Liver (tissue), 9 donors: ENCODE results near the gene APH1A. TPM values are rescaled to one million over a fixed set of nuclear protein-coding genes. Genes with fewer than 3 reads are reported as not detected.
"Not testable (repeated sequence)": the region's sequence is repeated elsewhere in the genome, so short reads cannot be mapped to it uniquely, and the experiment has no call there.

Experiments used
- DNase-seq: peaks from one replicate; pipeline ENCODE4 v3.0.0-alpha.2; 2017; ENCODE audit warnings: low spot score
- H3K27ac ChIP-seq, 2 donors: one replicate each; pipeline ENCODE4 v1.7.0; 2013; ENCODE audit warnings: inconsistent platforms in 2 of 2, low read length in 2 of 2, control low read depth in 1 of 2, low read depth in 1 of 2, mild to moderate bottlenecking in 1 of 2
- H3K27me3 ChIP-seq, 4 donors: one replicate each; pipeline versions ENCODE4 v1.6.1 to v1.7.0; 2013; ENCODE audit warnings: low read length in 3 of 4, inconsistent platforms in 1 of 4, mild to moderate bottlenecking in 1 of 4, moderate library complexity in 1 of 4; ENCODE audit not compliant: control insufficient read depth in 4 of 4, insufficient read depth in 4 of 4
- H3K36me3 ChIP-seq, 4 donors: one replicate each; pipeline versions ENCODE4 v1.6.1 to v1.7.0; 2013; ENCODE audit warnings: low read length in 3 of 4, mild to moderate bottlenecking in 3 of 4, low read depth in 1 of 4, moderate library complexity in 1 of 4; ENCODE audit not compliant: control insufficient read depth in 4 of 4, insufficient read depth in 3 of 4
- H3K4me1 ChIP-seq, 4 donors: one replicate each; pipeline versions ENCODE4 v1.6.1 to v1.7.0; 2013; ENCODE audit warnings: low read length in 3 of 4, mild to moderate bottlenecking in 3 of 4, moderate library complexity in 1 of 4; ENCODE audit not compliant: control insufficient read depth in 4 of 4, insufficient read depth in 4 of 4
- H3K4me3 ChIP-seq, 3 donors: one replicate each; pipeline versions ENCODE4 v1.6.1 to v1.7.0; 2013; ENCODE audit warnings: low read length in 3 of 3, control low read depth in 1 of 3, low read depth in 1 of 3, mild to moderate bottlenecking in 1 of 3
- H3K9ac ChIP-seq, 2 donors: one replicate each; pipeline ENCODE4 v1.7.0; 2013; ENCODE audit warnings: low read length in 2 of 2, mild to moderate bottlenecking in 2 of 2, moderate library complexity in 2 of 2, control low read depth in 1 of 2, low read depth in 1 of 2
- H3K9me3 ChIP-seq, 4 donors: one replicate each; pipeline versions ENCODE4 v1.6.1 to v1.7.0; 2013; ENCODE audit warnings: low read length in 3 of 4; ENCODE audit not compliant: control insufficient read depth in 4 of 4
- FOXA1 ChIP-seq: IDR thresholded peaks from 2 replicates; pipeline ENCODE4 v1.6.1; 2016; ENCODE audit warnings: antibody characterized with exemption
- FOXA2 ChIP-seq: IDR thresholded peaks from 2 replicates; pipeline ENCODE4 v1.6.1; 2016; ENCODE audit warnings: antibody characterized with exemption
- GABPA ChIP-seq, 2 donors: IDR thresholded peaks in 1 of 2; conservative IDR thresholded peaks in 1 of 2; 2 replicates each; pipeline ENCODE4 v1.6.1; 2016; ENCODE audit warnings: antibody characterized with exemption in 2 of 2, mild to moderate bottlenecking in 1 of 2, moderate library complexity in 1 of 2
- HNF4A ChIP-seq, 2 donors: conservative IDR thresholded peaks; 2 replicates each; pipeline ENCODE4 v1.6.1; 2016; ENCODE audit warnings: antibody characterized with exemption in 2 of 2, mild to moderate bottlenecking in 2 of 2
- JUND ChIP-seq, 2 donors: IDR thresholded peaks; 2 replicates each; pipeline ENCODE4 v1.6.1; 2016; ENCODE audit warnings: antibody characterized with exemption in 2 of 2
- MAX ChIP-seq: IDR thresholded peaks from 2 replicates; pipeline ENCODE4 v1.6.1; 2016; ENCODE audit warnings: antibody characterized with exemption
- NR2F2 ChIP-seq: IDR thresholded peaks from 2 replicates; pipeline ENCODE4 v1.6.1; 2016; ENCODE audit warnings: antibody characterized with exemption
- RAD21 ChIP-seq, 2 donors: IDR thresholded peaks; 2 replicates each; pipeline ENCODE4 v1.6.1; 2016; ENCODE audit warnings: antibody characterized with exemption in 2 of 2, mild to moderate bottlenecking in 2 of 2
- REST ChIP-seq: IDR thresholded peaks from 2 replicates; pipeline ENCODE4 v1.6.1; 2016; ENCODE audit warnings: antibody characterized with exemption, mild to moderate bottlenecking
- RXRA ChIP-seq, 2 donors: IDR thresholded peaks; 2 replicates each; pipeline ENCODE4 v1.6.1; 2017 to 2018; ENCODE audit warnings: antibody characterized with exemption in 2 of 2, mild to moderate bottlenecking in 1 of 2
- SP1 ChIP-seq: IDR thresholded peaks from 2 replicates; pipeline ENCODE4 v1.6.1; 2018; ENCODE audit warnings: antibody characterized with exemption, mild to moderate bottlenecking
- WGBS: extraction: QIAGEN DNeasy Blood & Tissue Kit; methylation state at CpG from one replicate; pipeline ENCODE4 v1.1.7; 2013; 5-methylcytosine and 5-hydroxymethylcytosine counted together
- polyA plus RNA-seq, 2 donors: library from polyadenylated mRNA; stranded (reverse) in 1 of 2; unstranded in 1 of 2; fragments of 200-250 nt in 1 of 2; fragments of >200 nt in 1 of 2; fragmentation: Nextera tagmentation in 1 of 2; extraction: Ambion mirVana in 1 of 2; gene quantifications; one replicate each; pipeline versions ENCODE4 v1.2.1 to v1.2.3, GENCODE V29; 2013 to 2015
- total RNA-seq, 2 donors: library from RNA; depleted of rRNA; stranded (reverse); fragments of >200 nt; gene quantifications; one replicate each; pipeline ENCODE4 v1.2.3, GENCODE V29; 2014
- donor health status: healthy.
- donor health status: healthy.
- donor health status: healthy.
- donor health status: healthy.
- donor health status: healthy.

Gene APH1A
- total and polyA plus RNA-seq, 4 donors = 25.1 to 93.6 (median 57.1) TPM

DNA sequence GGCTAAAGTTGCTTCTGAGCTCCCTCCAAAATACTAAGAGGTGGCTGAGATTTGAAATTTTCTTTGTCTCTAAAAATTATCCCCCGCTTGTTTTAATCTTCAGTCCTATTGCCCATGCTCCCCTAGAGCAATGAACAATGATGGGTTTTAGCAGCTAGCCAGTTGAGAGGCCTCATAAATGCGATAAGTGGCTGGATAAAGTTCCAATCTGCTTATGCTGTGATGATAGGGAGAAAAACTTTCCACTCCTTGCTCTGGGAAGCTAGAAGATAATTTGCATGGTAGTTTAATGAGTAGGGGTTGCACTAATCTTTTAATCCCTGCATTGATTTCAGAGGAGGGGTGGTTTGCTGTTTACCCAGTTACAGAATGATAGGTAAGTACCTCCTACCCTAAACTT, 42.9 kb upstream of the APH1A start:
- no peaks in the 10 kb centered on the region for H3K9me3 ChIP-seq
- H3K36me3 ChIP-seq = peaks cover 1 to 10% (median 4%) of the 10 kb centered on the region in 4 donors
- no peaks in the 10 kb centered on the region for H3K27me3 ChIP-seq
- no peak overlapping the region for H3K27ac ChIP-seq
- TF ChIP-seq FOXA2 (no peak), SP1 (no peak), REST (no peak)
- H3K4me1 ChIP-seq = no peaks in the 10 kb centered on the region
- no peak for DNase-seq
- no peak overlapping the region for H3K9ac ChIP-seq
- WGBS = 96% methylated on average over 2 of the region's 2 CpGs
- no peak overlapping the region for H3K4me3 ChIP-seq

- H3K36me3 ChIP-seq = peaks cover 1 to 12% (median 6%) of the 10 kb centered on the region in 4 donors
- no peak overlapping the region for H3K4me3 ChIP-seq
- no peak for DNase-seq
- H3K4me1 ChIP-seq = no peaks in the 10 kb centered on the region
- no peak overlapping the region for H3K9ac ChIP-seq
- H3K27me3 ChIP-seq = no peaks in the 10 kb centered on the region
- H3K27ac ChIP-seq = no peak overlapping the region
- no peak for TF ChIP-seq HNF4A (conservative IDR thresholded peaks at IDR 0.05)
- no peak for TF ChIP-seq SP1
- TF ChIP-seq RXRA (IDR thresholded peaks at IDR 0.05) = no peak
- TF ChIP-seq REST = no peak
- TF ChIP-seq NR2F2 = no peak
- TF ChIP-seq FOXA1 = no peak
- TF ChIP-seq RAD21 (IDR thresholded peaks at IDR 0.05) = no peak
- no peak for TF ChIP-seq MAX
- no peak for TF ChIP-seq JUND (IDR thresholded peaks at IDR 0.05)
- TF ChIP-seq FOXA2 = no peak
- TF ChIP-seq GABPA (IDR thresholded peaks at IDR 0.05 in 1 of 2, conservative IDR thresholded peaks at IDR 0.05 in 1 of 2) = no peak
- WGBS = 88% methylated on average over 10 of the region's 10 CpGs
- H3K9me3 ChIP-seq = no peaks in the 10 kb centered on the region
Measured at GRCh38 chr1:150309758-150310508, 41.1 kb upstream of the APH1A start.

DNA sequence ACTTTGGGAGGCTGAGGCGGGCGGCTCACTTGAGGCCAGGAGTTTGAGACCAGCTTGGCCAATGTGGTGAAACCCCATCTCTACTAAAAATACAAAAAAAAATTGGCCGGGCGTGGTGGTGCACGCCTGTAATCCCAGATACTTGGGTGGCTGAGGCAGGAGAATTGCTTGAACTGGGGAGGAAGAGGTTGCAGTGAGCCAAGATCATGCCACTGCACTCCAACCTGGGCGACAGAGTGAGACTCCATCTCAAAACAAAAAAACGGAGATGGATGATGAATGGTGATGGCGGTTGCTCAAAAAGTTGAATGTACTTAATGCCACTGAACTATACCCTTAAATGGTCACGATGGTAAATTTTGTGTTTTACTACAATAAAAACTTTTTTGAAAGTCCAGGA, 39.8 kb upstream of the APH1A start:
- not testable (repeated sequence) for H3K4me1 ChIP-seq, H3K27ac ChIP-seq, H3K9ac ChIP-seq, DNase-seq, H3K9me3 ChIP-seq, H3K27me3 ChIP-seq, H3K4me3 ChIP-seq
- peaks cover 1 to 12% (median 6%) of the 10 kb centered on the region in 4 donors for H3K36me3 ChIP-seq
- 97% methylated on average over 9 of the region's 9 CpGs for WGBS
